Thyroid gland (tissue), 4 donors: ENCODE data around the gene CBARP. TPM values are rescaled to one million over a fixed set of nuclear protein-coding genes. Genes with fewer than 3 reads are reported as not detected.

Experiments used
- DNase-seq, 2 donors: peaks; one replicate each; pipeline ENCODE4 v3.0.0-alpha.2; 2019
- H3K27ac ChIP-seq, 3 donors: fragments of 200-600 bp; sonication (generic); 1 replicate in 2 of 3; 2 replicates in 1 of 3; pipeline ENCODE4 v1.5.1; 2016 to 2019; ENCODE audit warnings: mild to moderate bottlenecking in 1 of 3, moderate library complexity in 1 of 3
- H3K27me3 ChIP-seq: fragments of 200-600 bp; sonication (generic); one replicate; pipeline ENCODE4 v1.5.1; 2019
- H3K36me3 ChIP-seq, 2 donors: fragments of 200-600 bp; sonication (generic); one replicate each; pipeline ENCODE4 v1.5.1; 2016 to 2019
- H3K4me1 ChIP-seq, 2 donors: fragments of 200-600 bp; sonication (generic); one replicate each; pipeline ENCODE4 v1.5.1; 2017 to 2019
- H3K4me3 ChIP-seq, 3 donors: fragments of 200-600 bp; sonication (generic); replicated peaks in 1 of 3; 1 replicate in 2 of 3; 2 replicates in 1 of 3; pipeline ENCODE4 v1.5.1; 2016; ENCODE audit warnings: mild to moderate bottlenecking in 1 of 3
- H3K9me3 ChIP-seq: fragments of 200-600 bp; sonication (generic); one replicate; pipeline ENCODE4 v1.5.1; 2017
- CTCF ChIP-seq, 6 experiments: fragments of 200-600 bp in 3 of 6; fragments of 450-650 bp in 3 of 6; sonication (generic) in 3 of 6; IDR thresholded peaks; one replicate each; pipeline ENCODE4 v1.5.1; 2016 to 2019; ENCODE audit warnings: antibody characterized with exemption in 6 of 6, mild to moderate bottlenecking in 2 of 6, inconsistent platforms in 1 of 6, moderate library complexity in 1 of 6
- POLR2A ChIP-seq, 2 donors: fragments of 450-650 bp; IDR thresholded peaks; one replicate each; pipeline ENCODE4 v1.6.1; 2017; ENCODE audit warnings: antibody characterized with exemption in 2 of 2, mild to moderate bottlenecking in 2 of 2, moderate library complexity in 1 of 2
- WGBS, 2 donors: methylation state at CpG; one replicate each; pipeline ENCODE4 v1.1.5; 2017; 5-methylcytosine and 5-hydroxymethylcytosine counted together
- intact Hi-C: fragments of 100-400 bp; cut with DNase I; formaldehyde crosslinking; loops from one replicate; pipeline ENCODE4 v1.15.1; 2023
- total RNA-seq, 4 donors: library from RNA; depleted of rRNA; stranded (reverse); fragments of >200 nt; gene quantifications; one replicate each; pipeline ENCODE4 v1.2.3, GENCODE V29; 2016

Gene CBARP
- total RNA-seq, 4 donors from 2014 or later = 0.73 to 3.2 (median 1.5) TPM

- Histone ChIP-seq H3K36me3 (peaks cover 4 to 8% of the 10 kb centered on the region in 2 donors), H3K27ac (peak overlapping the region; percentile 88 to 100 (median 96)), H3K4me1 (peaks cover 53 to 68% of the 10 kb centered on the region in 2 donors), H3K27me3 (no peaks in the 10 kb centered on the region), H3K4me3 (no peak overlapping the region), H3K9me3 (no peaks in the 10 kb centered on the region)
- intact Hi-C loops = loop anchor here (2.0 kb wide), 1 partner anchor 21 kb away; no protein-coding TSS in a partner anchor
- 52 to 58% methylated on average over 10 to 21 of the region's 26 CpGs for WGBS, 2 donors
- TF ChIP-seq CTCF (IDR thresholded peaks at IDR 0.05) (no peak), POLR2A (IDR thresholded peaks at IDR 0.05) (peak in 1 of 2 donors; percentile 62)
- DNase-seq = peak; percentile 99
These were observed 7.9 kb upstream of the CBARP start for GRCh38 chr19:1245494-1246264.

- TF ChIP-seq CTCF (IDR thresholded peaks at IDR 0.05) (no peak), POLR2A (IDR thresholded peaks at IDR 0.05) (no peak)
- H3K4me3 ChIP-seq = no peak overlapping the region
- H3K36me3 ChIP-seq = peaks cover 1 to 2% of the 10 kb centered on the region in 2 donors
- H3K9me3 ChIP-seq = no peaks in the 10 kb centered on the region
- H3K27me3 ChIP-seq = no peaks in the 10 kb centered on the region
- peak; percentile 89 to 93 for DNase-seq
- H3K4me1 ChIP-seq = peaks cover 57 to 75% of the 10 kb centered on the region in 2 donors
- peak overlapping the region; percentile 61 to 96 (median 88) for H3K27ac ChIP-seq
- WGBS, 2 donors = 25 to 47% methylated on average over 6 to 16 of the region's 31 CpGs
- intact Hi-C loops = loop anchor here (2.0 kb wide), 1 partner anchor 22 kb away; no protein-coding TSS in a partner anchor
These were observed 7.1 kb upstream of the CBARP start for GRCh38 chr19:1244693-1245451.

- no peaks in the 10 kb centered on the region for H3K27me3 ChIP-seq
- TF ChIP-seq CTCF (IDR thresholded peaks at IDR 0.05) (peak; percentile 71 to 98 (median 94)), POLR2A (IDR thresholded peaks at IDR 0.05) (peak in 1 of 2 donors; percentile 8)
- intact Hi-C loops = loop anchor here (2.0 kb wide), 1 partner anchor 23 kb away; no protein-coding TSS in a partner anchor
- peak; percentile 91 to 93 for DNase-seq
- H3K4me3 ChIP-seq = no peak overlapping the region
- H3K4me1 ChIP-seq = peaks cover 57 to 78% of the 10 kb centered on the region in 2 donors
- no peaks in the 10 kb centered on the region for H3K36me3 ChIP-seq
- whole genome bisulfite sequencing, 2 donors = 57 to 73% methylated on average over 15 to 26 of the region's 33 CpGs
- peak overlapping the region; percentile 61 to 96 (median 88) for H3K27ac ChIP-seq
- no peaks in the 10 kb centered on the region for H3K9me3 ChIP-seq
These were observed 6.2 kb upstream of the CBARP start for GRCh38 chr19:1243768-1244692.

- intact Hi-C loops = no loop called here
- peak; percentile 95 for DNase-seq
- Histone ChIP-seq H3K27ac (peak within 1 kb of the TSS; percentile 90 to 94 (median 90)), H3K9me3 (no peaks in the 10 kb centered on the region), H3K27me3 (no peaks in the 10 kb centered on the region), H3K4me1 (peaks cover 55 to 77% of the 10 kb centered on the region in 2 donors), H3K4me3 (peak within 1 kb of the TSS; percentile 48 to 90 (median 90)), H3K36me3 (no peaks in the 10 kb centered on the region)
- TF ChIP-seq CTCF (IDR thresholded peaks at IDR 0.05) (peak in 1 of 6 experiments; percentile 15), POLR2A (IDR thresholded peaks at IDR 0.05) (peak; percentile 26 to 87)
- WGBS, 2 donors = 1 to 5% methylated on average over 11 to 27 of the region's 79 CpGs
These were observed 3.8 kb upstream of the CBARP start, which contains the start of gene ATP5F1D for GRCh38 chr19:1241417-1242095. TSS of gene ATP5F1D (plus strand) at chr19:1241751. CDS start at chr19:1241851, 100 bp downstream.
